HCEC 1CT (cell line): ENCODE data around the gene IL31.
A peak's percentile ranks its signal among the peaks of the same experiment; 100 is the strongest.

Experiments used
- DNase-seq: peaks from one replicate; pipeline ENCODE4 v3.0.0-alpha.2; 2017

The IL31 gene

GRCh38 chr12:122152754-122153153 is 21.3 kb downstream of the IL31 start:
- DNase-seq, result no peak

- no peak for DNase-seq
Measured at GRCh38 chr12:122150127-122150681, 23.8 kb downstream of the IL31 start.

- DNase-seq, result peak; percentile 17
Measured at GRCh38 chr12:122148657-122149056, 25.4 kb downstream of the IL31 start.

GRCh38 chr12:122147514-122148290 is 26.3 kb downstream of the IL31 start:
- DNase-seq, result no peak

GRCh38 chr12:122145505-122146330 is 28.3 kb downstream of the IL31 start:
- no peak for DNase-seq

GRCh38 chr12:122144885-122145284 is 29.1 kb downstream of the IL31 start:
- no peak for DNase-seq

GRCh38 chr12:122142857-122143256 is 31.2 kb downstream of the IL31 start:
- DNase-seq, result no peak

- DNase-seq, result no peak
Measured at GRCh38 chr12:122141911-122142725, 31.9 kb downstream of the IL31 start.

- DNase-seq, result no peak
Measured at GRCh38 chr12:122140467-122141257, 33.4 kb downstream of the IL31 start.

- no peak for DNase-seq
Measured at GRCh38 chr12:122139941-122140340, 34.1 kb downstream of the IL31 start.

- no peak for DNase-seq
Measured at GRCh38 chr12:122139266-122139665, 34.8 kb downstream of the IL31 start.

GRCh38 chr12:122138616-122139015 is 35.4 kb downstream of the IL31 start:
- DNase-seq, result no peak

GRCh38 chr12:122138181-122138580 is 35.8 kb downstream of the IL31 start:
- DNase-seq, result no peak

- DNase-seq, result no peak
Measured at GRCh38 chr12:122137681-122138080, 36.3 kb downstream of the IL31 start.

- DNase-seq, result no peak
Measured at GRCh38 chr12:122137229-122137628, 36.8 kb downstream of the IL31 start.

GRCh38 chr12:122135437-122136031 is 38.5 kb downstream of the IL31 start:
- DNase-seq, result no peak

- no peak for DNase-seq
Measured at GRCh38 chr12:122133192-122133950, 40.6 kb downstream of the IL31 start.

GRCh38 chr12:122130150-122130549 is 43.9 kb downstream of the IL31 start:
- DNase-seq, result peak; percentile 51

GRCh38 chr12:122129131-122129530 is 44.9 kb downstream of the IL31 start:
- DNase-seq, result no peak

- DNase-seq, result no peak
Measured at GRCh38 chr12:122128481-122128880, 45.5 kb downstream of the IL31 start.

- DNase-seq, result no peak
Measured at GRCh38 chr12:122127839-122128238, 46.2 kb downstream of the IL31 start.
